ENCODE measurements around the gene C2orf49. TPM values are rescaled to one million over a fixed set of nuclear protein-coding genes. Genes with fewer than 3 reads are reported as not detected.

The C2orf49 gene
- total and polyA plus RNA-seq, 9 of the 15 experiments (the other 6 are each of a cell fraction or from before 2014, with no cell fraction given), result 17.9 to 38.2 (median 25.6) TPM

DNA sequence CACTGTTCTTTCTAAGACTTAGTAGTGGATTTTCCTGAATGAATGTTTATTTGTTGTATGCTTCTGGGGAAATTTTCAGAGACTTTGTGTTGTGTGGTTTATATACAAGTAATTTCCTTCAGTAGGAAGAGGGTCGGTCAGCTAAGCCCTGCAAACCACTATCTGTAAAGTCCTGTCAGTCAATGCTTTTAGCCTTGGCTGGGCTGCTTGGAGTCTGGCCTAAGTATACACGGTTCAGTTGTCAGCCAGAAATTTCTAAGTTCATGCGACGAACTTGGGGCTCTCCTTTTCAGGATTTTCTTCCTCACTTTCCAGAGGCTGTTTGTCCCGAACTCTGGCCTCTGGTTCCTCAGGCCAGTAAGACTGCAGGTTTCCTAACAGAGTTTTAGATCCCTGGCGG lies 21.3 kb downstream of the C2orf49 start:
- ATAC-seq, result no peak
- CTCF ChIA-PET (ENCODE audit: low intra/inter-chr PET ratio), result no interaction called here
- POLR2A ChIA-PET, result interaction anchor here (0.9 to 2.0 kb wide), 3 partner anchors 9 to 21 kb away, joined by 3 to 7 read pairs (median 6); partner anchors contain the start of gene C2orf49
- FAIRE-seq, result no peak
- Histone ChIP-seq H3K9me3 (replicated peaks; ENCODE audit: control insufficient read depth, insufficient read depth, low read depth, low read length) (peaks cover 4% of the 10 kb centered on the region; the same call in 1 of the 2 replicates), H3K27me3 (ENCODE audit: control insufficient read depth in 2 of 2, insufficient read depth in 2 of 2, low read length in 2 of 2) (no peaks in the 10 kb centered on the region), H3K36me3 (ENCODE audit: control insufficient read depth, insufficient read depth, low read length) (peaks cover 76% of the 10 kb centered on the region), H2AFZ (ENCODE audit: low read depth, low read length) (no peak overlapping the region), H3K9ac (ENCODE audit: insufficient read depth in 1 of 2, low read depth in 2 of 2, low read length in 2 of 2) (no peak overlapping the region), H3K4me1 (replicated peaks in 1 of 2; ENCODE audit: control insufficient read depth in 2 of 2, insufficient read depth in 2 of 2, low read length in 2 of 2) (no peaks in the 10 kb centered on the region), H3K27ac (ENCODE audit: extremely low read depth, low read depth, low read length) (no peak overlapping the region), H4K20me1 (replicated peaks; ENCODE audit: control insufficient read depth, insufficient read depth, low read length) (0 out of 2 replicates have a peak, but pooled peaks cover 3% of the 10 kb centered on the region), H3K4me2 (ENCODE audit: insufficient read depth, low read length) (no peak overlapping the region), H3K4me3 (no peak overlapping the region), H3K9me1 (ENCODE audit: control insufficient read depth, insufficient read depth, low read length) (no peaks in the 10 kb centered on the region), H3K79me2 (ENCODE audit: control insufficient read depth, insufficient read depth, low read length) (no peaks in the 10 kb centered on the region)
- BruUV-seq (replicated peaks), result no TSS peak
- no peak for DNase-seq (ENCODE audit: extremely low read depth in 1 of 4, low spot score in 3 of 4)
- intact Hi-C loops (cut with micrococcal nuclease), result no loop called here
- WGBS (ENCODE audit: insufficient coverage, low coverage, missing lambda C conversion rate), result 87% methylated on average over 6 of the region's 6 CpGs
- TF ChIP-seq HOXB6 (CRISPR knock-in tag; IDR thresholded peaks at IDR 0.05; ENCODE audit: borderline replicate concordance), result no peak
- TF ChIP-seq, protein P1, sequence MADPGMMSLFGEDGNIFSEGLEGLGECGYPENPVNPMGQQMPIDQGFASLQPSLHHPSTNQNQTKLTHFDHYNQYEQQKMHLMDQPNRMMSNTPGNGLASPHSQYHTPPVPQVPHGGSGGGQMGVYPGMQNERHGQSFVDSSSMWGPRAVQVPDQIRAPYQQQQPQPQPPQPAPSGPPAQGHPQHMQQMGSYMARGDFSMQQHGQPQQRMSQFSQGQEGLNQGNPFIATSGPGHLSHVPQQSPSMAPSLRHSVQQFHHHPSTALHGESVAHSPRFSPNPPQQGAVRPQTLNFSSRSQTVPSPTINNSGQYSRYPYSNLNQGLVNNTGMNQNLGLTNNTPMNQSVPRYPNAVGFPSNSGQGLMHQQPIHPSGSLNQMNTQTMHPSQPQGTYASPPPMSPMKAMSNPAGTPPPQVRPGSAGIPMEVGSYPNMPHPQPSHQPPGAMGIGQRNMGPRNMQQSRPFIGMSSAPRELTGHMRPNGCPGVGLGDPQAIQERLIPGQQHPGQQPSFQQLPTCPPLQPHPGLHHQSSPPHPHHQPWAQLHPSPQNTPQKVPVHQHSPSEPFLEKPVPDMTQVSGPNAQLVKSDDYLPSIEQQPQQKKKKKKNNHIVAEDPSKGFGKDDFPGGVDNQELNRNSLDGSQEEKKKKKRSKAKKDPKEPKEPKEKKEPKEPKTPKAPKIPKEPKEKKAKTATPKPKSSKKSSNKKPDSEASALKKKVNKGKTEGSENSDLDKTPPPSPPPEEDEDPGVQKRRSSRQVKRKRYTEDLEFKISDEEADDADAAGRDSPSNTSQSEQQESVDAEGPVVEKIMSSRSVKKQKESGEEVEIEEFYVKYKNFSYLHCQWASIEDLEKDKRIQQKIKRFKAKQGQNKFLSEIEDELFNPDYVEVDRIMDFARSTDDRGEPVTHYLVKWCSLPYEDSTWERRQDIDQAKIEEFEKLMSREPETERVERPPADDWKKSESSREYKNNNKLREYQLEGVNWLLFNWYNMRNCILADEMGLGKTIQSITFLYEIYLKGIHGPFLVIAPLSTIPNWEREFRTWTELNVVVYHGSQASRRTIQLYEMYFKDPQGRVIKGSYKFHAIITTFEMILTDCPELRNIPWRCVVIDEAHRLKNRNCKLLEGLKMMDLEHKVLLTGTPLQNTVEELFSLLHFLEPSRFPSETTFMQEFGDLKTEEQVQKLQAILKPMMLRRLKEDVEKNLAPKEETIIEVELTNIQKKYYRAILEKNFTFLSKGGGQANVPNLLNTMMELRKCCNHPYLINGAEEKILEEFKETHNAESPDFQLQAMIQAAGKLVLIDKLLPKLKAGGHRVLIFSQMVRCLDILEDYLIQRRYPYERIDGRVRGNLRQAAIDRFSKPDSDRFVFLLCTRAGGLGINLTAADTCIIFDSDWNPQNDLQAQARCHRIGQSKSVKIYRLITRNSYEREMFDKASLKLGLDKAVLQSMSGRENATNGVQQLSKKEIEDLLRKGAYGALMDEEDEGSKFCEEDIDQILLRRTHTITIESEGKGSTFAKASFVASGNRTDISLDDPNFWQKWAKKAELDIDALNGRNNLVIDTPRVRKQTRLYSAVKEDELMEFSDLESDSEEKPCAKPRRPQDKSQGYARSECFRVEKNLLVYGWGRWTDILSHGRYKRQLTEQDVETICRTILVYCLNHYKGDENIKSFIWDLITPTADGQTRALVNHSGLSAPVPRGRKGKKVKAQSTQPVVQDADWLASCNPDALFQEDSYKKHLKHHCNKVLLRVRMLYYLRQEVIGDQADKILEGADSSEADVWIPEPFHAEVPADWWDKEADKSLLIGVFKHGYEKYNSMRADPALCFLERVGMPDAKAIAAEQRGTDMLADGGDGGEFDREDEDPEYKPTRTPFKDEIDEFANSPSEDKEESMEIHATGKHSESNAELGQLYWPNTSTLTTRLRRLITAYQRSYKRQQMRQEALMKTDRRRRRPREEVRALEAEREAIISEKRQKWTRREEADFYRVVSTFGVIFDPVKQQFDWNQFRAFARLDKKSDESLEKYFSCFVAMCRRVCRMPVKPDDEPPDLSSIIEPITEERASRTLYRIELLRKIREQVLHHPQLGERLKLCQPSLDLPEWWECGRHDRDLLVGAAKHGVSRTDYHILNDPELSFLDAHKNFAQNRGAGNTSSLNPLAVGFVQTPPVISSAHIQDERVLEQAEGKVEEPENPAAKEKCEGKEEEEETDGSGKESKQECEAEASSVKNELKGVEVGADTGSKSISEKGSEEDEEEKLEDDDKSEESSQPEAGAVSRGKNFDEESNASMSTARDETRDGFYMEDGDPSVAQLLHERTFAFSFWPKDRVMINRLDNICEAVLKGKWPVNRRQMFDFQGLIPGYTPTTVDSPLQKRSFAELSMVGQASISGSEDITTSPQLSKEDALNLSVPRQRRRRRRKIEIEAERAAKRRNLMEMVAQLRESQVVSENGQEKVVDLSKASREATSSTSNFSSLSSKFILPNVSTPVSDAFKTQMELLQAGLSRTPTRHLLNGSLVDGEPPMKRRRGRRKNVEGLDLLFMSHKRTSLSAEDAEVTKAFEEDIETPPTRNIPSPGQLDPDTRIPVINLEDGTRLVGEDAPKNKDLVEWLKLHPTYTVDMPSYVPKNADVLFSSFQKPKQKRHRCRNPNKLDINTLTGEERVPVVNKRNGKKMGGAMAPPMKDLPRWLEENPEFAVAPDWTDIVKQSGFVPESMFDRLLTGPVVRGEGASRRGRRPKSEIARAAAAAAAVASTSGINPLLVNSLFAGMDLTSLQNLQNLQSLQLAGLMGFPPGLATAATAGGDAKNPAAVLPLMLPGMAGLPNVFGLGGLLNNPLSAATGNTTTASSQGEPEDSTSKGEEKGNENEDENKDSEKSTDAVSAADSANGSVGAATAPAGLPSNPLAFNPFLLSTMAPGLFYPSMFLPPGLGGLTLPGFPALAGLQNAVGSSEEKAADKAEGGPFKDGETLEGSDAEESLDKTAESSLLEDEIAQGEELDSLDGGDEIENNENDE (IDR thresholded peaks at IDR 0.05; ENCODE audit: low read depth, low read length), result no peak
- TF ChIP-seq ZFP36 (IDR thresholded peaks at IDR 0.05; ENCODE audit: low read depth, low read length, partially characterized antibody), result no peak
- in situ Hi-C loops (cut with MboI), result no loop called here

All from K562 (cell line).